Measurements from ENCODE around the gene CACNB2.

Gene CACNB2

GRCh38 chr10:18261768-18262231 lies 121.6 kb downstream of the CACNB2 start:
- DNase-seq (ENCODE audit: low read depth), result no peak
- H3K4me3 ChIP-seq (ENCODE audit: low read depth, low read length), result no peak overlapping the region

GRCh38 chr10:18264466-18265050 lies 124.3 kb downstream of the CACNB2 start:
- no peak for DNase-seq (ENCODE audit: low read depth)
- no peak overlapping the region for H3K4me3 ChIP-seq (ENCODE audit: low read depth, low read length)

- H3K4me3 ChIP-seq (ENCODE audit: low read depth, low read length), result no peak overlapping the region
- DNase-seq (ENCODE audit: low read depth), result no peak
Measured at GRCh38 chr10:18268005-18268404, 127.8 kb downstream of the CACNB2 start.

GRCh38 chr10:18271491-18271890 lies 131.3 kb downstream of the CACNB2 start:
- no peak for DNase-seq (ENCODE audit: low read depth)
- no peak overlapping the region for H3K4me3 ChIP-seq (ENCODE audit: low read depth, low read length)

GRCh38 chr10:18273039-18273438 lies 132.8 kb downstream of the CACNB2 start:
- H3K4me3 ChIP-seq (ENCODE audit: low read depth, low read length), result no peak overlapping the region
- no peak for DNase-seq (ENCODE audit: low read depth)

GRCh38 chr10:18278181-18278580 lies 138.0 kb downstream of the CACNB2 start:
- DNase-seq (ENCODE audit: low read depth), result no peak
- H3K4me3 ChIP-seq (ENCODE audit: low read depth, low read length), result no peak overlapping the region

GRCh38 chr10:18279173-18279572 lies 138.9 kb downstream of the CACNB2 start:
- no peak for DNase-seq (ENCODE audit: low read depth)
- H3K4me3 ChIP-seq (ENCODE audit: low read depth, low read length), result no peak overlapping the region

GRCh38 chr10:18282094-18282493 lies 141.9 kb downstream of the CACNB2 start:
- no peak for DNase-seq (ENCODE audit: low read depth)
- no peak overlapping the region for H3K4me3 ChIP-seq (ENCODE audit: low read depth, low read length)

- H3K4me3 ChIP-seq (ENCODE audit: low read depth, low read length), result no peak overlapping the region
- DNase-seq (ENCODE audit: low read depth), result no peak
Measured at GRCh38 chr10:18290651-18291313, 150.6 kb downstream of the CACNB2 start.

- H3K4me3 ChIP-seq (ENCODE audit: low read depth, low read length), result no peak overlapping the region
- no peak for DNase-seq (ENCODE audit: low read depth)
Measured at GRCh38 chr10:18293536-18294510, 153.6 kb downstream of the CACNB2 start.

- no peak for DNase-seq (ENCODE audit: low read depth)
- no peak overlapping the region for H3K4me3 ChIP-seq (ENCODE audit: low read depth, low read length)
Measured at GRCh38 chr10:18294633-18295032, 154.4 kb downstream of the CACNB2 start.

- H3K4me3 ChIP-seq (ENCODE audit: low read depth, low read length), result no peak overlapping the region
Measured at GRCh38 chr10:18297659-18298058, 157.4 kb downstream of the CACNB2 start.

GRCh38 chr10:18298256-18298655 lies 158.0 kb downstream of the CACNB2 start:
- DNase-seq (ENCODE audit: low read depth), result no peak
- H3K4me3 ChIP-seq (ENCODE audit: low read depth, low read length), result no peak overlapping the region

More at GRCh38 chr10:18297659-18298058, 157.4 kb downstream of the CACNB2 start:
- no peak for DNase-seq (ENCODE audit: low read depth)

GRCh38 chr10:18303851-18304801 lies 163.9 kb downstream of the CACNB2 start:
- H3K4me3 ChIP-seq (ENCODE audit: low read depth, low read length), result no peak overlapping the region
- DNase-seq (ENCODE audit: low read depth), result no peak

- no peak for DNase-seq (ENCODE audit: low read depth)
- no peak overlapping the region for H3K4me3 ChIP-seq (ENCODE audit: low read depth, low read length)
Measured at GRCh38 chr10:18306031-18306430, 165.8 kb downstream of the CACNB2 start.

- no peak overlapping the region for H3K4me3 ChIP-seq (ENCODE audit: low read depth, low read length)
- peak; percentile 11 for DNase-seq (ENCODE audit: low read depth)
Measured at GRCh38 chr10:18308600-18308999, 168.4 kb downstream of the CACNB2 start.

GRCh38 chr10:18310761-18311160 lies 170.5 kb downstream of the CACNB2 start:
- DNase-seq (ENCODE audit: low read depth), result no peak
- H3K4me3 ChIP-seq (ENCODE audit: low read depth, low read length), result no peak overlapping the region

- peak; percentile 13 for DNase-seq (ENCODE audit: low read depth)
- no peak overlapping the region for H3K4me3 ChIP-seq (ENCODE audit: low read depth, low read length)
Measured at GRCh38 chr10:18312374-18313139, 172.3 kb downstream of the CACNB2 start.

Measured in skeletal muscle cell (primary cell).